ENCODE measurements around the gene LMNTD1. TPM values are rescaled to one million over a fixed set of nuclear protein-coding genes. Genes with fewer than 3 reads are reported as not detected.

The LMNTD1 gene
- polyA plus RNA-seq, 6 donors from 2014 or later: not detected

GRCh38 chr12:25463005-25463404 is 90.1 kb downstream of the LMNTD1 start:
- no peaks in the 10 kb centered on the region for H3K36me3 Mint-ChIP-seq
- H3K27me3 Mint-ChIP-seq: peaks cover 0 to 5% (median 0%) of the 10 kb centered on the region in 3 donors
- DNase-seq: no peak
- H3K27ac Mint-ChIP-seq: peak overlapping the region in 1 of 6 donors; percentile 19
- peaks cover 0 to 10% (median 4%) of the 10 kb centered on the region in 7 donors for H3K9me3 Mint-ChIP-seq
- H3K4me1 Mint-ChIP-seq: peaks cover 12 to 15% (median 13%) of the 10 kb centered on the region in 3 donors
- no peak overlapping the region for H3K4me3 Mint-ChIP-seq
- no peak for ATAC-seq (ENCODE audit: low read depth in 2 of 2)

- peaks cover 12 to 15% (median 13%) of the 10 kb centered on the region in 3 donors for H3K4me1 Mint-ChIP-seq
- peak overlapping the region in 7 of 8 donors; percentile 13 to 87 (median 63) for H3K4me3 Mint-ChIP-seq
- H3K27ac Mint-ChIP-seq: peak overlapping the region; percentile 74 to 98 (median 88)
Measured at GRCh38 chr12:25459541-25459951, 93.5 kb downstream of the LMNTD1 start.

GRCh38 chr12:25458047-25458552 is 95.0 kb downstream of the LMNTD1 start:
- no peak for ATAC-seq (ENCODE audit: low read depth in 2 of 2)
- H3K27me3 Mint-ChIP-seq: peaks cover 0 to 4% (median 0%) of the 10 kb centered on the region in 3 donors
- H3K4me1 Mint-ChIP-seq: peaks cover 12 to 15% (median 13%) of the 10 kb centered on the region in 3 donors
- peaks cover 0 to 6% (median 0%) of the 10 kb centered on the region in 7 donors for H3K9me3 Mint-ChIP-seq
- no peak overlapping the region for H3K4me3 Mint-ChIP-seq
- DNase-seq: no peak
- no peaks in the 10 kb centered on the region for H3K36me3 Mint-ChIP-seq
- no peak overlapping the region for H3K27ac Mint-ChIP-seq

More at GRCh38 chr12:25459541-25459951, 93.5 kb downstream of the LMNTD1 start:
- peaks cover 0 to 6% (median 0%) of the 10 kb centered on the region in 7 donors for H3K9me3 Mint-ChIP-seq
- H3K36me3 Mint-ChIP-seq: no peaks in the 10 kb centered on the region
- DNase-seq (peak; percentile 61), ATAC-seq (ENCODE audit: low read depth in 2 of 2) (peak; percentile 98)
- no peaks in the 10 kb centered on the region for H3K27me3 Mint-ChIP-seq

GRCh38 chr12:25456474-25456873 is 96.6 kb downstream of the LMNTD1 start:
- no peak for DNase-seq
- Mint-ChIP-seq H3K27ac (no peak overlapping the region), H3K9me3 (peaks cover 0 to 6% (median 0%) of the 10 kb centered on the region in 7 donors), H3K36me3 (no peaks in the 10 kb centered on the region), H3K4me3 (no peak overlapping the region), H3K27me3 (peaks cover 0 to 10% (median 0%) of the 10 kb centered on the region in 3 donors), H3K4me1 (peaks cover 12 to 15% (median 13%) of the 10 kb centered on the region in 3 donors)
- ATAC-seq (ENCODE audit: low read depth in 2 of 2): no peak

GRCh38 chr12:25455696-25456095 is 97.4 kb downstream of the LMNTD1 start:
- Mint-ChIP-seq H3K27me3 (peaks cover 0 to 10% (median 0%) of the 10 kb centered on the region in 3 donors), H3K27ac (no peak overlapping the region), H3K4me3 (no peak overlapping the region), H3K36me3 (no peaks in the 10 kb centered on the region), H3K9me3 (peaks cover 0 to 6% (median 0%) of the 10 kb centered on the region in 7 donors), H3K4me1 (peaks cover 12 to 15% (median 13%) of the 10 kb centered on the region in 3 donors)
- ATAC-seq (ENCODE audit: low read depth in 2 of 2) (no peak), DNase-seq (no peak)

GRCh38 chr12:25449007-25449406 is 104.1 kb downstream of the LMNTD1 start:
- Mint-ChIP-seq H3K36me3 (no peaks in the 10 kb centered on the region), H3K9me3 (no peaks in the 10 kb centered on the region), H3K27ac (no peak overlapping the region), H3K4me3 (no peak overlapping the region), H3K4me1 (no peaks in the 10 kb centered on the region), H3K27me3 (peaks cover 7 to 20% (median 18%) of the 10 kb centered on the region in 3 donors)
- no peak for ATAC-seq (ENCODE audit: low read depth in 2 of 2)
- DNase-seq: no peak

GRCh38 chr12:25447046-25447445 is 106.0 kb downstream of the LMNTD1 start:
- Mint-ChIP-seq H3K4me3 (no peak overlapping the region), H3K27ac (no peak overlapping the region), H3K27me3 (peaks cover 7 to 18% (median 10%) of the 10 kb centered on the region in 3 donors), H3K36me3 (no peaks in the 10 kb centered on the region), H3K9me3 (no peaks in the 10 kb centered on the region), H3K4me1 (no peaks in the 10 kb centered on the region)
- no peak for DNase-seq
- ATAC-seq (ENCODE audit: low read depth in 2 of 2): no peak

- Mint-ChIP-seq H3K4me3 (no peak overlapping the region), H3K9me3 (no peaks in the 10 kb centered on the region), H3K36me3 (no peaks in the 10 kb centered on the region), H3K27me3 (no peaks in the 10 kb centered on the region), H3K4me1 (peaks cover 0 to 4% (median 0%) of the 10 kb centered on the region in 3 donors), H3K27ac (no peak overlapping the region)
- DNase-seq (no peak), ATAC-seq (ENCODE audit: low read depth in 2 of 2) (no peak)
Measured at GRCh38 chr12:25438638-25439037, 114.4 kb downstream of the LMNTD1 start.

GRCh38 chr12:25436206-25437030 is 116.7 kb downstream of the LMNTD1 start:
- ATAC-seq (ENCODE audit: low read depth in 2 of 2) (peak; percentile 55 to 71), DNase-seq (peak; percentile 50)
- H3K4me3 Mint-ChIP-seq: peak overlapping the region in 1 of 8 donors; percentile 42
- no peaks in the 10 kb centered on the region for H3K36me3 Mint-ChIP-seq
- H3K9me3 Mint-ChIP-seq: no peaks in the 10 kb centered on the region
- H3K27ac Mint-ChIP-seq: peak overlapping the region in 1 of 6 donors; percentile 1
- peaks cover 0 to 4% (median 0%) of the 10 kb centered on the region in 3 donors for H3K4me1 Mint-ChIP-seq
- no peaks in the 10 kb centered on the region for H3K27me3 Mint-ChIP-seq

- H3K27me3 Mint-ChIP-seq: no peaks in the 10 kb centered on the region
- no peaks in the 10 kb centered on the region for H3K36me3 Mint-ChIP-seq
- H3K9me3 Mint-ChIP-seq: no peaks in the 10 kb centered on the region
- no peak for DNase-seq
- no peak overlapping the region for H3K4me3 Mint-ChIP-seq
- peaks cover 0 to 4% (median 0%) of the 10 kb centered on the region in 3 donors for H3K4me1 Mint-ChIP-seq
- H3K27ac Mint-ChIP-seq: no peak overlapping the region
- ATAC-seq (ENCODE audit: low read depth in 2 of 2): no peak
Measured at GRCh38 chr12:25435431-25435830, 117.7 kb downstream of the LMNTD1 start.

GRCh38 chr12:25434515-25434914 is 118.6 kb downstream of the LMNTD1 start:
- H3K36me3 Mint-ChIP-seq: no peaks in the 10 kb centered on the region
- H3K4me1 Mint-ChIP-seq: peaks cover 0 to 4% (median 0%) of the 10 kb centered on the region in 3 donors
- no peaks in the 10 kb centered on the region for H3K9me3 Mint-ChIP-seq
- no peak overlapping the region for H3K4me3 Mint-ChIP-seq
- H3K27ac Mint-ChIP-seq: no peak overlapping the region
- no peak for DNase-seq
- no peak for ATAC-seq (ENCODE audit: low read depth in 2 of 2)
- H3K27me3 Mint-ChIP-seq: no peaks in the 10 kb centered on the region

GRCh38 chr12:25433581-25434325 is 119.3 kb downstream of the LMNTD1 start:
- Mint-ChIP-seq H3K4me3 (no peak overlapping the region), H3K36me3 (no peaks in the 10 kb centered on the region), H3K9me3 (no peaks in the 10 kb centered on the region), H3K27me3 (no peaks in the 10 kb centered on the region), H3K4me1 (peaks cover 0 to 4% (median 0%) of the 10 kb centered on the region in 3 donors), H3K27ac (no peak overlapping the region)
- DNase-seq: no peak
- no peak for ATAC-seq (ENCODE audit: low read depth in 2 of 2)

GRCh38 chr12:25433024-25433423 is 120.1 kb downstream of the LMNTD1 start:
- no peak for DNase-seq
- no peak overlapping the region for H3K4me3 Mint-ChIP-seq
- no peaks in the 10 kb centered on the region for H3K27me3 Mint-ChIP-seq
- no peak for ATAC-seq (ENCODE audit: low read depth in 2 of 2)
- H3K9me3 Mint-ChIP-seq: no peaks in the 10 kb centered on the region
- H3K27ac Mint-ChIP-seq: no peak overlapping the region
- H3K4me1 Mint-ChIP-seq: peaks cover 0 to 4% (median 0%) of the 10 kb centered on the region in 3 donors
- no peaks in the 10 kb centered on the region for H3K36me3 Mint-ChIP-seq
